Measurements from ENCODE around the gene OLFM2.

OLFM2 gene

DNA sequence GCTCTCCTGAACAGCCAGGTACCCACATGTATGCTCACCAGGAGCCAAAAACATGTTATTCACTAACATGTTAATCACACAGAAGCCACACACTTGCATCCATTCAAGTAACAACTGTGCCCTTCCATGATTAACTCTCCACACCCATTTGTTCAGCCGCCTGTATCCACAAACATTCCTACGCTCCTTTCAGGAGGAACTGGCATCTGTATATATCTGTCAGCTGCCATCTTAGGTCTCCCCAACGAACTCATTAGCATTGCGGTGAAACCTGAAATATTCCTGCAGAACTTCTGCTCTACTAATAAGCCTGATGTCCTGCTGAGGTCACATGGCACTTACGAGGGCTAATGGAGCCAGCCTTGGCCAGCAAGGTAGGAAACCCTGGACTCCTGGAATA, 33.0 kb downstream of the OLFM2 start:
- DNase-seq = no peak

DNA sequence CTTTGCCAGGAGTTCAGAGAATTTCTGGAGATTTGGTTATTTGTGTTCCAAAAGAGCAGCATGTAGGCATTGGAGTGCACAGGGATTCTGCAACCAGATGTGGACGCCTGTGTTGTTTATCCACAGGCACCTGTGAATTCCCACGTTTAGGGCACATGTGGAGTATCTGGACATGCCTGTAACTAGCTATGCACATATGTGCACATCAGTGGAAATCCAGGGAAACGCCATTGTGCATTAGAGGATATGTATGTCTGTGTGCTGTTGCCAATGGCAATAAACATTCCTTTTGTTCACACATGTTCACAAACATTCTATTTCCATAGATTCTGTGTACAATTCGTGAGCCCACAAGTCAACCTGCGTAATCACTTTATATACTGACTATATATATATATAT, 34.7 kb downstream of the OLFM2 start:
- DNase-seq = no peak

DNA sequence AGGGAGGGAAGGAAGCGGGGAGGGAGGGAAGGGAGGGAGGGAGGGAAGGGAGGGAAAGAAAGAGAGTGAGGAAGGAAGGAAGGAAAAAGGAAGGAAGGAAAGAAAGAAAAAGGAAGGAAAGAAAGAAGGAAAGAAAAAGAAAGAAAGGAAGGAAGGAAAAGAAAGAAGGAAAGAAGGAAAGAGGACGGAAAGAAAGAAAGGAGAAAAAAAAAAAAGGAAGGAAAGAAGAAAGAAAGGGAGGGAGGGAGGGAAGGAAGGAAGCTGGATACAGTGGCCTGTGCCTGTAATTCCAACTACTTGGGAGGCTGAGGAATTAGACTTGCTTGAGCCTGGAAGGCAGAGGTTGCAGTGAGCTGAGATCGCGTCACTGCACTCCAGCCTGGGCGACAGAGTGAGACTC, 35.3 kb downstream of the OLFM2 start:
- DNase-seq = no peak

DNA sequence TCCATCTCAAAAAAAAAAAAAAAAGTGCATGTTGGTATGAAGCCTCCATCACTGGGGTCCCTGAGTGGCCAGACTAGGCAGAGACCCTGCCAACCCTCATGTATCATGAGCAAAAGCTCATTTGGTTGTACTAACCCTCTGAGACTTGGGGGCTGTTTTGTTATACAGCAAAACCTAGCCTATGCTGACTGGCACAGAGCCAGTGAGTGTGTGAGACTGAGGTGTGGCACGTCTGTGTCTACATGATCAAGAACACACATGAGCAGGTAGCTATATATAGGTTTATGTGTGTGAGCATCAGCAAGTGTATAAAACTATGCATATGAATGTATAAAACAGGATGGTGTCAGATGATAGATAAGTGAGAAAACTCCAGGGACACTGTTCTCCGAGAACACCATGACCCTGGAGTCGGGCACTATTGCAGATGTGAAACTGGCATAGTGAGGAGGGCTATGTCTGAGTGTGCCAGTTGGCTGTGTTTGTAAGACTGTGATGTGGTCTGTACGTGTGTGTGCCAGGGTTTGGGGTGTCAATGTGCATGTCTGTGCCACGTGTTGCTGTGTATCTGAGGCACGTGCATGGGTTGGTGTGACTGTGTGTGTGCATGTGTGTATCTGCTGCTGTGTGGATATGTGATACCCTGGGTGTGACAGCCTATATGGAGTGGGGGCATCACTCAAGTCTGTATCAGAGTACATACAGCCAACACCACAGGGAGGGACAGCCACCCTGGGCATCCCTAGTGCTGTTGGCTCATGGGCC, 44.5 kb downstream of the OLFM2 start:
- no peak for DNase-seq

DNA sequence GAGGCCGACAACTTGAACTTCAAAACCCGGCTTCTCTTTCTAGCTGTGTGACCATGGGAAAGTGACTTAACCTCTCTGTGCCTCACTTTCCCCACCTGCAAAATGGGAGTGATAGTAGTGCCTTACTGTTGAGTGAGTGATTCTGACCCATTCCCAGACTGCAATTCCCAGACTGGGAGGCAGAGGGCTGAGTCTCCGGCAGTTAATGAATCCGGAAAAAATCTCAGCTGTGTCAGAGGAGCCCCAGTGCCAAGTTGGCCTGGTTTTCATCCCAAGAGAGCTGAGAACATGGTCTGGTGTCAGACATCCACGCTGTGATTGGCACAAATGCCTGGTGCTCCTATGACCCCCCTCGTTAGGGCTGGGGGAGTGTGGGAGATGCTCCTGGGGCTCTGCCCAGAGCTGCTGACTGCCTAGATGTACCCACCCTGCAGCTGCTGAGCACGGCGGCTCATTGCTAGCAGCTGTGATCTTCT, 51.2 kb downstream of the OLFM2 start:
- no peak for DNase-seq

DNA sequence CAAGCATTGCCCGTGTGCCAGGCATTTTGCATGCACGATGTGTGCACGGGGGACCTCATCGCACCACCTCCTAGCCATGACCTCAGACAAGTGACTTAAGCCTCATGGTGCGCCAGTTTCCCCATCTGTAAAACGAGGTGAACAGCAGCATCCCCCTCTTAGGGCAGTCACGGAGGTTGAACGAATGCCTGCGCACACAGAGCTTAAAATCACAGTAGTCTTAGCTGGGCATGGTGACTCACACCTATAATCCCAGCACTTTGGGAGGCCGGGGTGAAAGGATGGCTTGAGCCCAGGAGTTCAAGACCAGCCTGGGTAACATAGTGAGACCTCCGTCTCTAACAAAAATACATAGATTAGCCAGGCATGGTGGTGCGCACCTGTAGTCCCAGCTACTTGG, 52.6 kb downstream of the OLFM2 start:
- no peak for DNase-seq

DNA sequence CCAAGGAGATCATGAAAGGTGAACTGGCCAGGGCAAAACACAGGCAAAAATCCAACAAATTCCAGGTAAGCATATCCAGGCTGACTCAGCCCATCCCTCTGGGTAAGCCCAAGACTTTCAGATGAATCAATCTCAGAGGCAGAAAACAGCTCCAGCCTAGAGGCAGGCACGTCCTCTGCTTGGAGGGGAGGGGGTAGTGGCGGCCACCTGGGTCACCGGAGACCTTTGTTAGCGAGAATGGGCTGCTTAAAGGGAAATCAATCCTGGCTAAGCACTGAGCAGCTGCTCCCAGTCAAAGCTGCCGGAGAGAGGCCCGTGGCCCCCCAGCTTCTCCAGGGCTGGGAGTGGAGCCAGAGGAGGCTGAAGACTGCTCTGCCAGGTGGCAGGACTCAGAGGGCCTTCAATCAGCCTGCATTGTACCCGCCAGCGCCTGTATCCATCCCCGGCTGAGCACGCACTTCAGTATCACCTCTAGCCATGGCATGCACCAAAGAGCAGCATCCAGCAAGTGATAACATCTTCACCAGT, 53.0 kb downstream of the OLFM2 start:
- no peak for DNase-seq

DNA sequence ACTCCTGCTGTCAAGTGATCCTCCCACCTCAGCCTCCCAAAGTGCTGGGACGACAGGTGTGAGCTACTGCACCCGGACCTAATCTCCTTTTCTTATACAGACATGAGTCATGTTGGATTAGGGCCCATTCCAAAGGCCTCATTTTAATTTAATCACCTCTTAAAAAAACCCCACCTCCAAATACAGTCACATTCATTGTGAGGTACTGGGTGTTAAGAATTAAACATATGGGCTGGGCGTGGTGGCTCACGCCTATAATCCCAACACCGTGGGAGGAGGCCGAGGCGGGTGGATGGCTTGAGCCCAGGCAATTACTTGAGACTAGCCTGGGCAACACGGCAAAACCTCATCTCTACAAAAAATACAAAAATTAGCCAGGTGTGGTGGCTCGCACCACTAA, 54.6 kb downstream of the OLFM2 start:
- no peak for DNase-seq

DNA sequence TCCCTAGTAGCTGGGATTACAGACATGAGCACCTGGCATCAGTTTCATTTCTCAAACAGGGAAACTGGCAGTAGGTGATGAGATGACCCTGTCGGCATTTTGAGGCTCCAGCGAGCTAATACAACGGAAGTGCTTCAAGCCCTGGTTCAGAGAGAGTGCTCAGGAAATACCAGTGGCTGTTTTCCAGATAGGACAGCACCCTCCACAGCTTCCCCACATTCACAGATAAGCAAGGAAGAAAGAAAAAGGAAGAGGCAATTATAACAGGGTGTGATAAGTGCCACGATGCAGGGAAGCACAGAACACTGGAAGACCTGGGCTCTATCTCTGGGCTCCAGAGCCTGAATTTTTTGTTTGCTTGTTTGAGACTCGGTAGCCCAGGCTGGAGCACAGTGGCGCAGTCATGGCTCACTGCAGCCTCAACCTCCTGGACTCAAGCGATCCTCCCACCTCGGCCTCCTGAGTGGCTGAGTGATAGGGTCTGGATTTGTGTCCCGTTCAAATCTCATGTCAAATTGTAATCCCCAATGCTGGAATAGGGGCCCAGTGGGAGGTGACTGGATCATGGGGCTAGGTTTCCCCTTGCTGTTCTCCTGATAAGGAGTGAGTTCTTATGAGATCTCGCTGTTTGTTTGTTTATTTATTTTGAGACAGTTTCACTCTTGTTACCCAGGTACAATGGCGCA, 57.7 kb downstream of the OLFM2 start:
- DNase-seq = no peak

DNA sequence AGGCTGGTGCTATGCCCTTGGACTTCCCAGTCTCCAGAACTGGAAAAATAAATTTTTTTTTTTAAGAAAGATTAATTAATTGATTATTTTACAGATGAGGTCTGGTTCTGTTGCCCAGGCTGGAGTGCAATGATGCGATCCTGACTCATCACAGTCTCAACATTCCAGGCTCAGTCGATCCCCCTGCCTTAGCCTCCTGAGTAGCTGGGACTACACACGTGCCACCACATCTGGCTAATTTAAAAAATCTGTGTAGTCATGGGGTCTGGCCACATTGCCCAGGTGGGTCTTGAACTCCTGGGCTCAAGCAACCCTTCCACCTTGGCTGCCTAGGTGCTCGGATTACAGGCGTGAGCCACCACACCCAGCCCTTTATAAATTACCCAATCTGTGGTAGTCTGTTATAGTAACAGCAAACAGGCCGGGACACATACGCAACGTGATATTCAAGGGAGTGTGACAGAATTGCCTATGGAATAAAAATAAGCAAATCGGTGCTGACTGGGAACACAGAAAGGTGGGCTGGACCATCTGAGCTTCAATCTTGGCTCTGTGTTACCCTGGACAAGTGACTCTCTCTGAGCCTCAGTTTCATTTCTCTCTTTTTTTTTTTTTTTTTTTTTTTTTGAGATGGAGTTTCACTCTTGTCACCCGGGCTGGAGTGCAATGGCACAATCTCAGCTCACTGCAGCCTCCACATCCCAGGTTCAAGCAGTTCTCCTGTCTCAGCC, 58.4 kb downstream of the OLFM2 start:
- DNase-seq = no peak

DNA sequence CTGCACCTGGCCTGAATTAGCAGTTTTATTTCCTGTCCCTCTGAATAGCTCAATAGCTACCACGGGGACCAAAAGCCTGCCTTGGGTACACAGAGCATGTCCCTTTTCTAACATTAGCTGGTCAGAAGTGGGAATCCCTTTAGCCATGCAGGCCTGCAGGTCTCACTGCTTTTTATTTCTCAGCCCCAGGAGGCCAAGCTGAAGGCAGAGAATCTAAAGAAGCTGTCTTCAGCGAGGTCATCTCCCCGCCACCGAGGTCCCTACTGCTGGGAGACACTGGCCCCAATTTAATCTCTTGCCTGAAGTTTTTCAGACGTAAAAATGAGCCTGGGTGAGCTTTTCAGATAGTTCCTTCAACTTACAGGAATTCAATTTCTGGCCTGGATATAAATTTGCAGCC, 60.5 kb downstream of the OLFM2 start:
- no peak for DNase-seq

DNA sequence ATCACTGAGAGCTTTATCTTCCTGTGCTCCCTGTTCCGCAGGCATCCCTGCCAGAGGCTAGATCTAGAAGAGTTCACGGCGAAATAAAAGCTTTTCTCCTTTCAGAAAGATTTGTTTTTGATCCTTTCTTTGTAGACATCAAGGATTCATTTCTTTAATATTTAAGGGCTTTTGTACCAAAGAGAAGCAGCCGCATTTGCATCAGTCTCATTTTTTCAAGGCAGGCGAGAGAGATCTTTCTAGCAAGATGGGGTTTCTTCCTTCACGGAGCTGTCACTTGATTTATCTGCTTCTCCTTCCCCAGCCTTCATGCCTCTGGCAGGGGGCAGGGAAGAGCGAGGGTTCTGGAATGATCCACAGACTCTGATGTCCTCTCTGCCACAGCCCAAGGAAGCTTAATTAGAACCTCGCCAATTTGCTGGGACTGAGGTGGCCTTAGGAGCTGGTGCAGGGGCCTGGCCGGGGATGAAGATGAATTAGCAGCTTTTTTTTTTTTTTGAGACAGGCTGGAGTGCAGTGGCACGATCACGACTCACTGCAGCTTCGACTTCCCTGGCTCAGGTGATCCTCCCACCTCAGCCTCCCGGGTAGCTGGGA, 61.2 kb downstream of the OLFM2 start:
- no peak for DNase-seq

DNA sequence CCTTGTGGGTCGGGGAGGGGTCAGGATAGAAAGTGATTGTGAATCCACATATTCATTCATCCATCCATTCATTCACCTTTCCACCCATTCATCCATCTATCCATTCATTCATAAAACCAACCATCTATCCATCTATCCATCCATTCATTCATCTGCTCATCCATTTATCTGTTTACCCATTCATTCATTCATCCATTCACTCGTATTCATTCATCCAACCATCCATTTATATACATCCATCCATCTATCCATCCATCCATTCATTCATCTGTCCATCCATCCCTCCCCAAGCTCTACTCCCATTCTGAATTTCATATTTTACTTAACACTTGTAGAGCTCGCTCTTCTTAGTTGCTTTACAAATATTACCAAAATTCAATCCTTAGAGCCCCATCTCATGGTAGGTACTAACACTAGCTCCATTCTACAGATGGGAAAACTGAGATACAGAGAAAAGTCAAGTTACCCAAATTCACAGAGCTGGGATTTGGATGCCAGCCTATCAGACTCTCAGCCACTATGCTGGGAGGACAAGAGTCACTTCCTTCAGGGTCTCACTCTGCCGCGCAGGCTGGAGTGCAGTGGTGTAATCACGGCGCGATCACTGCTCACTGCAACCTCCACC, 63.6 kb downstream of the OLFM2 start:
- no peak for DNase-seq

DNA sequence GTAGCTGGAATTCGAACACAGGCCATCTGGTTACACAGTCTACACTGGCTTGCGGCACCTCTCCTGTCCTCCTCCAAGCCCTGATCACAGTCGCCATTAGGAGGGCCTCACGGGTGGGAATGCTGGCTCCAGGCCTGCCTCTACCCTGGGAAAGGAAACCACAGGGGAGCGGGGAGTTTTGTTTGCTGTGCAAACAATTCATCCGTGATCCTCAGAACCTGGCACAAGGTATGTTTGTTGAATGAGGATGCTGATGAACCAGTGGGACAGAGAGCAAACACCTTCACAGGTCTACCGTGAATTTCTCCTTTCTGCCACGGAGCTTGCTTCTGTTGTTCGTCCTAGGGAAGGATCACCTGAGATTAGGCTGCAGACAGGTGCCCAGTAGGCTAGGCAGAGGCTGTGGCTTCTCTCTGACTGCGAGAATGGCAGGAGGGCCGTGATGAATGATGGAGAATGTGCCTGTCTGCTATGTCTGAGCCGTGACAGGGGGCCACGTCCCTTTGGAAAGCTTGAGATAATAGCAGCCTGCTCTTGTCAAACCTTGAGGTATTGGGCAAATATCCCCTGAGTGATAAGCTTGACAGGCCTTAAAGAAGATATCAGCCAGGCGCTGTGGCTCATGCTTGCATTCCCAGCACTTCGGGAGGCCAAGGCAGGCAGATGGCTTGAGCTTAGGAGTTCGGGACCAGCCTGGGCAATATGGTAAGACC, 64.5 kb downstream of the OLFM2 start:
- no peak for DNase-seq

DNA sequence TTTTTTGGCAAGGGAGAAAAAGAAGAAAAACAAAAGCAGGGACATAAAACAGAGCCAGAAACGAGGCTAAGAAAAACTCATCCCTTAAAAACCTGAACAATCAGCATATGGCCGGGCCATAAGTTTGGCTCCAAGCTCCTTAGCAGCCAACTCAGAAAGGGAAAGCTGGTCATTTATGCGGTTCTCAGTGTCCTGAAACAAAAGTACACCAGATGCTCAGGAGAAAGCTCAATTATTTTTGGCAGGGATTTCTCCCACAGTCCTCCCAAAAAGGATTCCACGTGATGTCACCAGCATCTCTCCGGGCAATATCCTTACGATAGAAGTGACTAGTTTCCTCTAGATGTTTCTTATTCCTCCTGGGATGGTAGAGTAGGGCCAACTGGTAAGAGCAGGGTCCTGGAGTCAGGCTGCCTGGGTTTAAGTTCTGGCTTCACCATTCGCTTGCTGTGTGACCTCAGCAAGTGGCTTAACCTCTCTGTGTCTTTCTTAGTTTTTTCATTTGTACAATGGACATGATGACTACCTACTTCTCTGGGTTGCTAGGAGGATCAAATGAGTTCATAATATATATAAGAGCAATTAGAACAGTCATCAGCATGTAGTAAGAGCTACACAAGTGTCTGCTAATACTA, 67.2 kb downstream of the OLFM2 start:
- DNase-seq = no peak

DNA sequence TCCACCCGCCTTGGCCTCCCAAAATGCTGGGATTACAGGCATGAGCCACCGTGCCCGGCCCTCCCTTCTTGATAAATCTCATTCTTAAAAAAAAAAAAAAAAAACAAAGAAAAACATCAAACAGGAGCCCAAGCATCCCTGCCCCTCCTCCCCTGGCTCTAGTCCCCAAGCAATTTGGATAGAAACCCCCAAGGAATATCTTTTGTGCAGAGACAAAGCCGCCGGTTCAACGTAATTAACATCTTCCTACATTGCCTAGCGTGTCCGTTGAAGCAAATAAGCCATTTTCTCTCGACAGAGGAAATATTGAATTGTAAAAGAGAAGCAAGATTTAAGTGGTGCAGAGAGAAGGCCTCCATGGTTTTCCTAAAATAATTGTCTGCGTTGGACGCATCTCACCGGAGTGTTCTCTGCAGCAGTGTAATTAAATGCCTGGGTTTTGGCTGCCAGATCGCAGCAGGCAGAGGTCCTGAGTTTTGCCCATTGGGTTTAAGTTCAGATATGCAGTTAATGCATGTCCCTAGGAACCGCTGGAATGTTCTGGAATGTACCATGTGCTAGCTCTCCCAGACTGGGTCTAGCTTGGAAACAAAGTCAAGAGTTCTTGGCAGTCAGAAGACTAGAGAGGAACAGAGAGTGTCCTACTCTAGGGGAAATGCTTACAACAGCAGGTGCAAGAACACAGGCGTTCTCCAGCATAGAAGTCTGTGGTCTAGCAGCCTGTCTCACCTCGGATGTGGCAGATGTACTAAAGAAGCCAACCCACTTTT, 70.4 kb downstream of the OLFM2 start:
- DNase-seq = no peak

DNA sequence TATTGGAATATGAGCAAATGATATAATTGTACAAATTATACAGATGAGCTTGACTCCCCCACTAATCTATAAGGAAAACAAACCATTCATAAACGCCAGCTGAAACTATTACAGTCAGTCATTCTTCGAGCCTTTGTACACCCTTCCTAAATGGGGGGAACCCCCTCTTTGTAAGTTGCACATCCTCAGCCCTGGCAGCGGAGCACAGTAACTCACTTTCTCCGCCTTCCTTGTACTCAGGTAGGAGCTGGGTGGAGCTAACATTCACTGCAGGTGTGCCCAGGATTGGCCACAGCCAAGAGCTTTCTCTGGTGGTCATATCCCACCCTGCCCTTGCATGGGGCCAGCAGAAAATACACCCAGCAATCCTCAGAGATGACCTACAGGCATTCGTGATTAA, 72.6 kb downstream of the OLFM2 start:
- DNase-seq = peak; percentile 43

DNA sequence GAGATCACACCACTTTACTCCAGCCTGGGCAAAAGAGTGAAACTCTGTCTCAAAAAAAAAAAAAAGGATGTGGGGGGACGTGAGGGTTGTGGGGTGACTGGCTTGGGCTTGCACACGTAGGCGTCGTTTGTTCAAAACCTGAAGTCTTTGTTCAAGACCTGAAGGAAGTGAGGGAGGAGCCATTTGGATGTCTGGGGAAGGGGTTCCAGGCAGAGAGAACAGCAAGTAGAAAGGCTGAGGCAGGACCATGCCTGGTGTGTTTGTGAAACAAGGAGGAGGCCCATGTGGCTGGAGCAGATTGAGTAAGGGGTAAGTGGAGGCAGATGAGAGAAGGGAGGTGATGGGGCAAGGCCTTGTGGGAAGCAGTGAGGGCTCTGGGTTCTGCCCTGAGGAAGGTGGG, 73.4 kb downstream of the OLFM2 start:
- peak; percentile 19 for DNase-seq

DNA sequence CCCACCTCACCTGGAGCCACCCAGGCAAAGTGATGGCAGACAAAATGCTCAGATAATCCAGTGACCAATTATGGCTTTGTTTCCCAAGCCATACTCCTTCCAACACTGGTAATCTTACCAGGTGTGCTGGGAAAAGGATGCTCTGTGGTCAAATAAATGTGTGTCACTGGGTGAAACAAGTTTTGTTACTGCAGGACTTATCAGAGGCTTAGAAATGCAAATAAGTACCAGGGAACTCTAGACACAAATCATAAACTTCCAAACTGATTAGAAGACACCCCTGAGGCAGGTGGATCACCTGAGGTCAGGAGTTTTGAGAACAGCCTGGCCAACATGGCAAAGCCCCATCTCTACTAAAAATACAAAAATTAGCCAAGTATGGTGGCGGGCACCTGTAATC, 74.8 kb downstream of the OLFM2 start:
- no peak for DNase-seq

DNA sequence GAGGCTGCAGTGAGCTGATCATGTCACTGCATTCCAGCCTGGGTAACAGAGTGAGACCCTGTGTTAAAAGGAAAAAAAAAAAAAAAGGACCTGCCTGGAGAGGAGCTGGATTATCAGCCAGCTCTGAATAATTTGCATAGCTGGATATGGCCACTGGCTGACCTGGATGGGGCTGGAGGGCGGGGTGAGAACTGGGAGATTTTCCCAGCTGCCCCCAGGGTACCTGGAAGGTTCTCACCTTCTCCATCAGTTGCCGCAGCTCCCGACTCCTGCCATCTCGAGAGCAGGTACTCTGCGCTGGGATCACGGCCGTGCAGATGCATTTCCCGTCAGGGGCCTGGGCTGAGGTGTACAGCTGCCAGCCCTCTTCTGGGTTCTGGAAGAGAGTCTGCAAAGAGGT, 75.9 kb downstream of the OLFM2 start:
- no peak for DNase-seq

DNA sequence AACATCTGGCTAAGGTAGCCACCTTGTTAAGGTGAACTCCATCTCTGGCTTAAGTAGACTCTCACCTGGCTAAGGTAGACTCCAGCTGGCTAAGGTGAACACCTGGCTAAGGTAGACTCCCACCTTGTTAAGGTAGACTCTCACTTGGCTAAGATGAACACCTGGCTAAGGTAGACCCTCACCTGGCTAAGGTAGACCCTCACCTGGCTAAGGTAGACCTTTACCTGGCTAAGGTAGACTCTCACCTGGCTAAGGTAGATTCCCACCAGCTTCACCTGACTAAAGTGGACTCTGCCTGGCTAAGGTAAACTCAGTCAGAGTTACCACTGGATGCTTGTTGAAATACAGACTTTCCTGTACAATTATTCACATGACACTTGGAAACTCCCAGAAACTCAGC, 77.5 kb downstream of the OLFM2 start:
- no peak for DNase-seq

Measured in activated CD4-positive, alpha-beta T cell treated with anti-CD3 and anti-CD28 coated beads for 48 hours (primary cell).